Colonic mucosa (tissue), 4 donors: Measurements from ENCODE around the gene SH3PXD2A. TPM values are rescaled to one million over a fixed set of nuclear protein-coding genes. Genes with fewer than 3 reads are reported as not detected.

Experiments used
- DNase-seq: peaks from one replicate; pipeline ENCODE4 v3.0.0-alpha.2; 2020
- H3K27ac ChIP-seq: fragments of 200-600 bp; one replicate; pipeline ENCODE4 v1.8.0; 2021
- H3K27me3 ChIP-seq: fragments of 200-600 bp; one replicate; pipeline ENCODE4 v1.8.0; 2021
- H3K36me3 ChIP-seq: fragments of 200-600 bp; one replicate; pipeline ENCODE4 v1.8.0; 2021
- H3K4me1 ChIP-seq: fragments of 200-600 bp; one replicate; pipeline ENCODE4 v1.8.0; 2021; ENCODE audit warnings: mild to moderate bottlenecking
- H3K4me3 ChIP-seq: fragments of 200-600 bp; one replicate; pipeline ENCODE4 v1.8.0; 2021
- H3K9ac ChIP-seq, 2 donors: one replicate each; pipeline ENCODE4 v1.7.0; 2013; ENCODE audit warnings: control low read depth in 2 of 2, low read depth in 2 of 2, low read length in 2 of 2
- H3K9me3 ChIP-seq: fragments of 200-600 bp; one replicate; pipeline ENCODE4 v1.8.0; 2021
- intact Hi-C: fragments of 100-400 bp; cut with DNase I; formaldehyde crosslinking; loops from one replicate; pipeline ENCODE4 v1.14.1; 2022
- total RNA-seq, 2 donors: library from RNA; stranded (reverse); fragmentation: NEBNext Ultra II Directional in 1 of 2; extraction: Animal tissue kit (Norgen Biotek cat#: 25700) in 1 of 2; gene quantifications; one replicate each; pipeline ENCODE4 v1.2.1, GENCODE V29; 2021
- TF ChIP-seq, protein P1 (sequence below): fragments of 200-600 bp; IDR thresholded peaks from one replicate; pipeline ENCODE4 v1.8.0; 2022; ENCODE audit warnings: antibody characterized with exemption, mild to moderate bottlenecking
- donor health status: healthy.
- donor health status: DM: no; HTN: no; CAD: no.
- donor health status: DM: no; HTN: no; CAD: no.

Gene SH3PXD2A
- total RNA-seq, 2 donors from 2014 or later, result 37.5 to 40.8 TPM

DNA sequence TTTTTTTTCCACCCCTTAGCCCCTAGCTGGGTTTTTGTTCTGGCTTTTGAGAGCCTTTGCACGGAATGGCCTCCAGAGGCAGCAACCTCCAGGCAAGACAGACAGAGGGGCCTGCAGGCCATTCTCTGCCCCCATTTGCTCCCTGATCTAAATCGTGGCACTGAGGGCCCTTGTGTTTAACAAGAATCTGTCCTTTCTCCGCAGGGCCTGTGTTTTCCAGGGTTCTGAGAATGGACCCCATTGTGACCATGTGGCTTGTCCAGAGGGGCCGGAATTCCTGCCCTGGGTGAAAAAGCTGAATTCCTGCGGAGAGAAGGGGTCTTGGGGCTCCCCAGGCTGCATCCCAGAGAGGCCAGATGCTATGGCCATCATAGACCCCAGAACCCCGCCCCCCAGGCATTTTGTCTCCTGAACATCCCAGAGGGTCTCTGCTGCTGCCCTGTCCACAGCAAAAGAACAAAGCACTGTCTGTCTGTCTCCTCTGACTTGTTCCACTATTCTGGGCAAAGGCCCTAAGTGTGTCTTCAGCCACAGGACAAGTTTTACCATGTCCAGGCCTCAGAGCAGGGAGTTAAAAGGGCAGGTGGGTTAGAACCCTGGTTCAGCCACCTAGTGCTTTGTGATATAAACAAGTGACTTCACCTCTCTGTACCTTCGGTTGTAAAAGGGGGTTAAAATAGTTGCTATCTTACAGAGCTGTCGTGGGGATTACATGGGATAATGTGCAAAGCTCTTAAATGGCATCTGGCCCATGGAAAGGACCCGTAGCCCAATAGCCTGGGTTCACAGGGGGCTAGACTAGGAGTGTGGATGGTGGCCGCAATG lies 155.6 kb downstream of the SH3PXD2A start:
- no peak overlapping the region for H3K4me3 ChIP-seq
- no peaks in the 10 kb centered on the region for H3K27me3 ChIP-seq
- TF ChIP-seq, protein P1, sequence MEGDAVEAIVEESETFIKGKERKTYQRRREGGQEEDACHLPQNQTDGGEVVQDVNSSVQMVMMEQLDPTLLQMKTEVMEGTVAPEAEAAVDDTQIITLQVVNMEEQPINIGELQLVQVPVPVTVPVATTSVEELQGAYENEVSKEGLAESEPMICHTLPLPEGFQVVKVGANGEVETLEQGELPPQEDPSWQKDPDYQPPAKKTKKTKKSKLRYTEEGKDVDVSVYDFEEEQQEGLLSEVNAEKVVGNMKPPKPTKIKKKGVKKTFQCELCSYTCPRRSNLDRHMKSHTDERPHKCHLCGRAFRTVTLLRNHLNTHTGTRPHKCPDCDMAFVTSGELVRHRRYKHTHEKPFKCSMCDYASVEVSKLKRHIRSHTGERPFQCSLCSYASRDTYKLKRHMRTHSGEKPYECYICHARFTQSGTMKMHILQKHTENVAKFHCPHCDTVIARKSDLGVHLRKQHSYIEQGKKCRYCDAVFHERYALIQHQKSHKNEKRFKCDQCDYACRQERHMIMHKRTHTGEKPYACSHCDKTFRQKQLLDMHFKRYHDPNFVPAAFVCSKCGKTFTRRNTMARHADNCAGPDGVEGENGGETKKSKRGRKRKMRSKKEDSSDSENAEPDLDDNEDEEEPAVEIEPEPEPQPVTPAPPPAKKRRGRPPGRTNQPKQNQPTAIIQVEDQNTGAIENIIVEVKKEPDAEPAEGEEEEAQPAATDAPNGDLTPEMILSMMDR, result no peak
- peaks cover 20% of the 10 kb centered on the region for H3K4me1 ChIP-seq
- H3K27ac ChIP-seq, result no peak overlapping the region
- intact Hi-C loops, result no loop called here
- no peaks in the 10 kb centered on the region for H3K9me3 ChIP-seq
- no peak for DNase-seq
- H3K9ac ChIP-seq, result no peak overlapping the region
- no peaks in the 10 kb centered on the region for H3K36me3 ChIP-seq

DNA sequence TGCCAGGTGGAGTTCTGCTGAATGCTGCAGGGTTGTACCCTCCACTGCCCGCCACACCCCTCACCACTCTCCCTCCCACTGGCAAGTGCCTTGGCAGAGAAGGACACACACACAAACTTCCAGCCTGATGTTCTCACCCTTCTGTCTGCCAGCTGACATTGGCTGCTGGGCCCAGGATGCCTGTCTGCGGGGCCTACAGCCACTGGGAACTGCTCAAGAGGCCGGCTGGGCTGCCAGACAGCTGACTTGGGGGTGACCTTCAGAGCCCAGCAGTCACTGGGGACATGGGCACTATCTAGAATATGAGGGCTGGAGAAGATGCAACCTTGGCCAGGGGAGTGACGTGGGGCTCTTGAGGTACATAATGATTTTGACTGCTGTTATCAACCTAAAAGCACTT lies 157.1 kb downstream of the SH3PXD2A start:
- no peaks in the 10 kb centered on the region for H3K9me3 ChIP-seq
- H3K4me1 ChIP-seq, result peaks cover 26% of the 10 kb centered on the region
- no peak overlapping the region for H3K27ac ChIP-seq
- no peak for DNase-seq
- intact Hi-C loops, result no loop called here
- H3K36me3 ChIP-seq, result no peaks in the 10 kb centered on the region
- TF ChIP-seq, protein P1, result no peak
- no peaks in the 10 kb centered on the region for H3K27me3 ChIP-seq
- no peak overlapping the region for H3K9ac ChIP-seq
- H3K4me3 ChIP-seq, result no peak overlapping the region

DNA sequence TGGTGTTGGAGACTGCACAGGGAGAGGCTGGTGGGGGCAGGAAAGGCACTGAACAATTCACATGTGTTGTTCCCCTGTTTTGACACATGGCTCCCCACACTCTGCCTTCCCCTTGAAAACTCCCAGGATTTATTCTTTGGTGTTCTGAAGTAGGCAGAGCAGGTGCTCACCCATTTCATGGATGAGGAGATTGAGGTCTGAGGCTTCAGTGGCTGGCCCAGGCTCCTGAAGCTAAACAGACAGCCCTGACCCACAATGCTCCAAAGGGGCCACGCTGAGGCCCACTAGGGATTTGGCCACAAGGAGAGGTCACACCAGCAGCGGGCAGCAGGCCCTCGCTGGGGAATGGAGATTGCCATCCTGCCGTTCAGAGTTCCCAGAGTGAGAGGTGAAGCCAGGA lies 157.6 kb downstream of the SH3PXD2A start:
- H3K27ac ChIP-seq, result no peak overlapping the region
- peaks cover 26% of the 10 kb centered on the region for H3K4me1 ChIP-seq
- TF ChIP-seq, protein P1, result no peak
- no peak for DNase-seq
- H3K9ac ChIP-seq, result no peak overlapping the region
- intact Hi-C loops, result no loop called here
- no peaks in the 10 kb centered on the region for H3K27me3 ChIP-seq
- H3K36me3 ChIP-seq, result no peaks in the 10 kb centered on the region
- no peaks in the 10 kb centered on the region for H3K9me3 ChIP-seq
- no peak overlapping the region for H3K4me3 ChIP-seq

DNA sequence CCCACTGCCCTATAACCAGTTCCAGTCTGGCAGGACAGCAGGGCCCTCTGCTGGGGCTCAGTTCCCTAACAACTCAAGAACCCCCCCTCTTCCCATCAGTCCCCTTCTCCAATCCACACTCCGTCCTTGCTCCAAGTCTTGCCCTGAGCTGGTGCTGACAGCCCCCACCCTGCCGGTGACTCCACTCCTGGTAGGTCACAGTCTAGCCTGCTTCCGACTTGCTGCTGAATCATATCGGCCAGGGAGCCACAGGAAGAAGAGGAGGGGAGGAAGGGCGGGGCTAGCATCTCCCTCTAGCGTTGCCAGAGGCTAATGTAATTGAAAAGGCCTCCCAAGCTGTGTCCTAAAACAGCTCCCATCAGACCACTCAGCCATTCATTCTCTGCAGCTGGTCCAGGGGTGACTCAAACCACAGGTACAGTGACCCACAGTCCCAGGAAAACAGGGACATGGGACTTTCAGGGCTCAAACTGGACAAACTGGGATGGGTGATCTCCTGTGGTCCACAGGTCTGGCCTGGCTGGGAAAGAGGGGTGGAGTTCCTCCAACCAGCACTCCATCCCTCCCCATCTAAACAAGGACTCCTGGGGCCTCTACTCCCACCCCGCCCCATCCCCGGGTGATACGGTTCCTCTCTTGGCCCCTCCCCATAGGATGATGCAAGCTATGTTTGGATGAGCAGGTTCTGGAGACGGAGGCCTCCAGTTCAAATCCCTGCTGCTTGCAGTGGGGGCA lies 158.8 kb downstream of the SH3PXD2A start:
- Histone ChIP-seq H3K36me3 (no peaks in the 10 kb centered on the region), H3K27me3 (no peaks in the 10 kb centered on the region), H3K4me1 (peaks cover 26% of the 10 kb centered on the region), H3K9me3 (no peaks in the 10 kb centered on the region), H3K4me3 (no peak overlapping the region), H3K9ac (peak overlapping the region in 1 of 2 donors; percentile 38), H3K27ac (peak overlapping the region; percentile 60)
- intact Hi-C loops, result no loop called here
- DNase-seq, result peak; percentile 77
- TF ChIP-seq, protein P1, result peak; percentile 15

DNA sequence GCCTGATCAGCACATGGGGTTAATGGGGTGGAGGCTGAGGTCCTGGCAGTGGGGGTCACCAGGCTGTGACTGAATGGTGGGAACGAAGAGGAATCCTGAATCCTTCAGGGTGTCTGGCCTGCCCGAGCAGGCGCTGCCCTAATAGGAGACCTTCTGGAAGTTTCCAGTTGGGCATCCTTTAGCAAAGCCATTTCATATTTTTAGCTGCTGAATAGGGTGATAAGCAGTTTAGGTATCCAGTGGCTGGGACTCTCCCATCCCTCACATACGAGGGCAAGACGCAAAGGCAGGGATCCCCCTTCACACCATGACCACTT lies 159.3 kb downstream of the SH3PXD2A start:
- Histone ChIP-seq H3K9ac (peak overlapping the region in 1 of 2 donors; percentile 38), H3K4me3 (no peak overlapping the region), H3K27ac (peak overlapping the region; percentile 60), H3K4me1 (peaks cover 26% of the 10 kb centered on the region), H3K9me3 (no peaks in the 10 kb centered on the region), H3K27me3 (no peaks in the 10 kb centered on the region), H3K36me3 (no peaks in the 10 kb centered on the region)
- DNase-seq, result no peak
- intact Hi-C loops, result no loop called here
- TF ChIP-seq, protein P1, result no peak
